Measurements from ENCODE around the gene ADSL.

ADSL gene

GRCh38 chr22:40322021-40322420 lies 24.3 kb upstream of the ADSL start:
- DNase-seq (ENCODE audit: extremely low read depth, low read depth) = no peak
- no peak for TF ChIP-seq CTCF (IDR thresholded peaks at IDR 0.05; ENCODE audit: low read depth, low read length)

- no peak for DNase-seq (ENCODE audit: extremely low read depth, low read depth)
- no peak for TF ChIP-seq CTCF (IDR thresholded peaks at IDR 0.05; ENCODE audit: low read depth, low read length)
These were observed 23.4 kb upstream of the ADSL start for GRCh38 chr22:40322818-40323447.

- DNase-seq (ENCODE audit: extremely low read depth, low read depth) = no peak
- TF ChIP-seq CTCF (IDR thresholded peaks at IDR 0.05; ENCODE audit: low read depth, low read length) = no peak
These were observed 22.6 kb upstream of the ADSL start for GRCh38 chr22:40323681-40324171.

- no peak for DNase-seq (ENCODE audit: extremely low read depth, low read depth)
- no peak for TF ChIP-seq CTCF (IDR thresholded peaks at IDR 0.05; ENCODE audit: low read depth, low read length)
These were observed 21.6 kb upstream of the ADSL start for GRCh38 chr22:40324468-40325305.

GRCh38 chr22:40325315-40325714 lies 21.0 kb upstream of the ADSL start:
- TF ChIP-seq CTCF (IDR thresholded peaks at IDR 0.05; ENCODE audit: low read depth, low read length) = no peak
- no peak for DNase-seq (ENCODE audit: extremely low read depth, low read depth)

GRCh38 chr22:40326905-40327735 lies 19.2 kb upstream of the ADSL start:
- no peak for TF ChIP-seq CTCF (IDR thresholded peaks at IDR 0.05; ENCODE audit: low read depth, low read length)
- no peak for DNase-seq (ENCODE audit: extremely low read depth, low read depth)

Measured in AG09319 (cell line).